GM19193 (cell line): ENCODE results near the gene CXCL5.

ENCODE experiments used
- POLR2A ChIP-seq: IDR thresholded peaks from 4 replicates; pipeline ENCODE4 v1.6.1; 2011; ENCODE audit not compliant: insufficient read depth, insufficient read length; ENCODE audit errors: extremely low read depth

CXCL5 gene

DNA sequence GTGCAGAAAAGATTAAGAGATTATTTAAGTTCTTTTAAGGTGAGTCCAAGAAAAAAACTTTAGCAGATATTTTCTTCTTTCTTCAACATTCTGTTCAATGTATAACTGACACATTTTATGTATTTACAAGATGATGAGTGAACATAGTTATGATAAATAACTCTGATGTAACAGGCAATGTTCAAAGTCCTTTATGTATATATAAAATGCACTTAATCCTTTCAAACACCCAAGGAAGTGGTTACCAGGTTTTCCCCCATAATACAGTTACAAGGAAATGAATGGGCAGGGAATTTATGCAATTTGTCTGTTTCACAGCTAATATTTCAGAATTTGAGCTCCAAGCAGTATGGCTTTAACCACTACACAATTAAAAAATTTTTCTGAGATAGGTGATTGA is 31.8 kb upstream of the CXCL5 start:
- no peak for TF ChIP-seq POLR2A

DNA sequence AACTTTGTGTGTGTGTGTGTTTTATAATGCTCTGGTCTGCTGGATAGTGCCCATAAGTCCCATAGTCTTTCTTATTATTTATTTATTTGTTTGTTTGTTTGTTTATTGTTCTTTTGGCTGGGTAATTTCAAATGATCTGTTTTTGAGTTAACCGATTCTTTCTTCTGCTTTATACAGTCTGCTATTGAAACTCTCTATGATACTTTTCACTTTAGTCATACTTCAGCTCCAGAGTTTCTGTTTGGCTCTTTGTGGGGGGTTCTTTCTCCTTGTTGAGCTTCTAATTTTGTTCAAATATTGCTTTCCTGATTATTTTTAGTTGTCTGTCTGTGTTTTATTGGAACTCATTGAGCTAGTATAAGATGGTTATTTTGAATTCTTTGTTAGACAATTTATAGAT is 30.0 kb upstream of the CXCL5 start:
- no peak for TF ChIP-seq POLR2A

DNA sequence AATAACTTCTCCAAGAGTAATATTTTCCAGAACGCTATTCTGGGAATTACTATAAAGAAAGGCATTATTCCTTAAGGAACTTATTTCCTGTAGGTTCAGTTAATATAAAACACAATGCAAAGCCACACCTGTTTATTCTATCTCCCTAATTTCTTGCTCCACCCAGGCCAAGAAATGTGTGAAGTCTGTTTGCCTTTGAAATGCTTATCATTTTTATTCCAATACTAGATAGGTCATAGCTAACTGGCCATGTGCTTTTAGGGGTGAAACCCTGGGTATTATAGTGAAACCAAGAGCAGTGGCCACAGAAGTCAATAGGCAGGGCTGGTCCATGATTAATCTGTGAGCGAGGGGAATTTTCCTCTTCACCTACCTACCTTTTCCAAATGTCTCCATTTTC is 25.2 kb upstream of the CXCL5 start:
- no peak for TF ChIP-seq POLR2A

DNA sequence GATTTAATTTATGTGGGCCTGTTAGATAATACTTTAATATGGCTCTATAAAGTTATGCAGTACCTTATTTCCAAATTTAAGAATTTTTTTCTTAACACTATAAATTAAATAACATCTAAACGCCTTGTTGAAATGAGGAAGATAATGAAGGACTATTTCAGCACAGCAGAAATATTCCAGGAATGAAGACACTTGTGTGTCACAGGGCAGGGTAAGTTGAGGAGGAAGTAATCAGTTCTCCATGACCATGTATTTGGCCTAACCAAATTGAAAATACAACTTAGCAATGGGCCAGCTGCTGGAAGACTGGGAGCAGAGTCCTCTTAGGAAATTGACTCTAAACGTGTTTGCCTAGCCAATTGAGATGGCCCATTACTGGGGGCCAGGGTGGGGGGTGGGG is 23.1 kb upstream of the CXCL5 start:
- no peak for TF ChIP-seq POLR2A

DNA sequence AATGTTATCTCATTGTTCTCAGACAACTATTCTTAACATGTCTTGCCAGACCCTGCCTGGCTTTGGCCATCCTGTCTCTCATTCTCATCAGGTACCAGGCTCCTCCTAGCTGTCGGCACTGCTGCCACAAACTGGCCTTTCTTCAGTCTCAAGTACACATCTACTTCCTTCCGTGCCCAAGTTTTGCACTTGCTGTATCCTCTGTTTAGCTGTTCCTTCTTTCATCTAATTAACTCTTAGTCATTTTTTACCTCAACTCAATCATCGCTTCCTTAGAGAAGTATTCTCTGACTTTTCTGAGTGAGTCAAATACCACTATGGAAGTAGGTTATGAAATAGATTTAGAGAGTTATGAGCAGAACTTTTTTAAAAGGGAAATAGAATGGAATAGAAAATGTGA is 20.3 kb upstream of the CXCL5 start:
- no peak for TF ChIP-seq POLR2A

DNA sequence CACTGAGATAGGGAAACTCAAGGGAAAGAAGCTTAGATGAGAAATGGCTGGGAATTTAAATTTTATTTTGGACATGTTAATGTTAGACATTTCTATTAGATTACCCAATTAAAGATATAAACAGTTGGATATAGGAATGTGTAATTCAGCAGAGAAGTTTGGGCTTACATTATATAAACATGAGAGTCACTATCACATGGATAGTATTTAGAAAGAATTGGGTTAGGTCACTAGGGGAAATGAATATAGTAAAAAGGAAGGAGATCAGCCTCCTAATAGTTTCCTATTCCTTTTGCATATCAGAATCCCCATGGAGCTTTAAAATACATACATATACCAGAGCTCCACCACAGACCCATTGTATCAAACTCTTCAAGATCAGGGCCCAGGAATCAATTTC is 19.6 kb upstream of the CXCL5 start:
- TF ChIP-seq POLR2A, result no peak

DNA sequence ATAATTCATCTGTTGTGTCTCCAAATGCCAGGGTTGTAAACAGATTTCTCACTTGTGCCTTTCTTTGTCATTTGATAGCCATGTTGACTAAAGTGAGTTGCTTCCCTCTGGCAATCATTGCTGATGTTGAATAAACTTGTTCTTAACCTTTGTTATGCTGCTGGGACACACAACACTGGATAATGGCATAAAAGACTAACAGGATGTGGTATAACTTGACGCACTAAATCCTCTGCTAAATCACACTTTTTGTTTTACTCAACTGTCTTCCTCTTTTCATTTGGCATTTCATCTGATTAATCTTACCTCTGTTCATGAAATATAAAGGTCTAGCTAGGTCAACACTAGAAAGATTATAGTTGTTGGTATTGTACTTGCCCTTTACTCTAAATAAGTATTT is 17.6 kb upstream of the CXCL5 start:
- TF ChIP-seq POLR2A, result no peak

DNA sequence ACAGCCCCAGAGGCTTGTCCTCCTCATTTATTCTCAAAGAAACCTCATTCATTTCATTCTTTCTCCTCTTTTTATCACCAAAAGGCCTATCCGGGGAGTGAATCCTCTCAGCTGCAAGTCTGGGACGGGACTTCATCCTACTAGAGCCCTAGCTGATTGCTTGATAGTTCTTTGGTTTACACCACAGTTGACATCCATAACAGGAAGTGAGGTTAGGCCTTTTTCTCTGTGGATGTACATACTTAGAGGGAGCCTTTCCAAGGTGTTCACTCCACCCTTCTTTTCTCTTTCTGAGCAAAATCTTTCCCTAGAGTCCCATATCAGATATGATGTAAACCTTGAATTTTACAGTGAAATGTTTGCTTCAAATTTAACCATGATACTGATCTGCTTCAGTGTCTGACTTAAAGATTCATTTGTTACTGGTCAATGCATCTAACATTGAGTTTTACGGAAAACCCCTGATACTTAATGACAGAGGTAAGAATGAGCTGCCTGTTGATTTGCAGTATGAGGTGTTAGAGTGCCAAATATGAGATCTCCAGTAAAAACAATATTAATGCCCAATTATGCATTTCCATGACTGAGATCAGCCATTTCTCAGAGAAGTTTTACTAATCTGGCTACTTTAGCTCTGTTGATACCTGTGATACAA is 16.8 kb upstream of the CXCL5 start:
- TF ChIP-seq POLR2A, result no peak

DNA sequence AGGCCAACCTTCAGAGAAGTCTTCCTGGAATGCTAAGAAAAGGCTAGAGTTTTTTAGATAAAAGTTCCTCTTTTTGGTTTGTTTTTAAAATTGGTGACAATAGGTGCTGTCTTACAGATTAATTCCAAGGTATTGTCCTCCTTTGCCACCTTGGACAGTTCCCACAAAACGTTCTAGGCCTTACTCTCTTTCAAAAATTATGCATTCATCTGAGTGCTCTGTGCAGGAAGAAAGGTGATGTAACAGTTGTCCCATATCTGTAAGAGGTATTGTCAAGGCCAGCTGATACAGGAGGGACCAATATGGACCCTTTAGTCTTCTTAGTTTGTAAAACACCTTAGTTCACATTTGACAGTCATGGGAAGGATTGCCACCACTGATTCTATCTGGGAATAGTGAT is 15.9 kb upstream of the CXCL5 start:
- no peak for TF ChIP-seq POLR2A

DNA sequence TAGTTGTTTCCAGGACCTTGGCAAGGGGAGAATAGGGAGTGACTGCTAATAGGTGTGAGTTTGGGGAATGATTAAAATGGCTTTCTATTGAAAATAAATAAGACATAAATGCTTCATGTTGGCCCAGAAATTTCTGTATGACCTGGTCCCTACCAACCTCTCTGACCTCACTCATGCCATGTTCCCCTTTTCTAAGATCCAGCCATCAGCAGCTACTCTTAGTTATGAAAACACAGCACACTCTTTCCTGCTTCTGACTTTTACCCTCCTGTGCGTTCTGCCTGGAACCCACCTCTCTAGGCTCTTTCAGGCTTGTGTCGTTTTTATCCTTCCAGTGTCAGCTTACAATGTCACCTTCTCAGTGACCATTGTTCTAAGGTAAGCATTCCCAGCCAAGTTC is 14.8 kb upstream of the CXCL5 start:
- TF ChIP-seq POLR2A, result no peak

DNA sequence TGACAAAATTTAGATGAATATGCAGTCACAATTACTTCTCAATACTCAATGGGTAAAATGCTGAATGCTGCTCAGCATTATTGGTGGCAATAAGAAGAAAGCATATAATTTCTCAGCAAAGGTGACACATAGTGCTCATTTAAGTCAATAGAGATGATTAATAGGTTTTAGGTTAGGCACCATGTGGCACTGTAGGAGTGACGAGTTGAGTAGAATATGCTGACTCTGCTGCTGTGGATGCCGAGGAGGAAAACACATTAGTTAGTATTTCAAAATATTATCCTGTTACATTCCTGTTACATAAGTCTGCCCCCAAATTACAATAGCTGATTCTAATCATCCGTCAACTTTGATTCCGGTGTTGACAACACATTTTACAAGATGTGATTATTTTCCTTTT is 13.7 kb upstream of the CXCL5 start:
- TF ChIP-seq POLR2A, result no peak

DNA sequence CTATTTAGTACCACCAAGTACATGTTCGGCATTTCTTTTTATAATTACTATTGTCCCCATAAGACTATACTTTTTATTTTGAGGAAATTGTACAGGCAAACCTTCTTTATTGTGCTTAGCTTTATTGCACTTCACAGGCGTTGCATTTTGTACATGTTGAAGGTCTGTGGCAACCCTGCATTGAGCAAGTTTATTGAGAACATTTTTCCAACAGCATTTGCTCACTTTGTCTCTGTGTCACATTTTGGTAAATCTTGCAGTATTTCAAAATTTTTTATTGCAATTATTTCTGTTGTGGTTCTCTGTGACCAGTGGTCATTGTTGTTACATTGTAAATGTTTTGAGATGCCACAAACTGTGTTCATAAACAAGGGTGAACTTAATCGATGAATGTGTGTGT is 10.8 kb upstream of the CXCL5 start:
- no peak for TF ChIP-seq POLR2A

DNA sequence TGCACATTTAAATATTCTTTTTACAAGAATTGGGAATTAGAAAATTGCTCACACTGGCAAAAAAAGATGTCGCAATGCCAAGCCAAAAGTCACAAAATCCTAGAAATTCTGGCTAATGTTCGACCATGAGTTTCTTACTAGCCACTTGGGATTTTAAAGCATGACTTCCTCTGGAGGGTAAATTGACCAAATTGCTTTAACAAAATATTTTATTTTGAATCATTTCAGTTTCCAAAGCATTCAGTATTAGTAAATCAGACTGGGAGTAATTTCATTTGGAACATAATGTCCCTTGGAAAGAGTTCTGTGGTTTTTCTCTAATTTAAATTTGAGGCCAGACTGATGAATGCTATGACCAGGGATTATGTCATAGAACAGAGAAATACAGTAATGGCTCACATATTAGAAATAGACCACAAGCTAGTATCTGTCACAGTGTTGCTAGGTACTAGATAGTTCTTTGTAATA is 7.6 kb upstream of the CXCL5 start:
- no peak for TF ChIP-seq POLR2A

DNA sequence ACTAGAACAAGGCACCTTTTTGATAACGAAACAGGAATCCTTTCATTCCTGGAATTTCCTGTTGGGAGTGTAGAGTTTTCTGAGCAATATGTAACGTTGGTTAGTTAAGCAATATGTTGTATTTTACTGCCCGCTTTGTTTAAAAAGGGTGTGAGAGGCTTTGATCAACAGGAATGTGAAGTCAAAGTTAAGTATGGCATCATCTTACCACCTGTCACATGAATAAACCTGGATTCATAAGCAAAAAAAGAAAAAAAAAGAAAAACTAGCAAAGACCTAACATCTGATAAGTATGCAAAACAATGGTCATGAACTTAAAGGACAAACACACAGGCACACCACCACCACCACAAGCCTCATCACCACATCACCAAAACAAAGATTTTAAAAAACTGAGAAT is 7.1 kb upstream of the CXCL5 start:
- TF ChIP-seq POLR2A, result no peak

DNA sequence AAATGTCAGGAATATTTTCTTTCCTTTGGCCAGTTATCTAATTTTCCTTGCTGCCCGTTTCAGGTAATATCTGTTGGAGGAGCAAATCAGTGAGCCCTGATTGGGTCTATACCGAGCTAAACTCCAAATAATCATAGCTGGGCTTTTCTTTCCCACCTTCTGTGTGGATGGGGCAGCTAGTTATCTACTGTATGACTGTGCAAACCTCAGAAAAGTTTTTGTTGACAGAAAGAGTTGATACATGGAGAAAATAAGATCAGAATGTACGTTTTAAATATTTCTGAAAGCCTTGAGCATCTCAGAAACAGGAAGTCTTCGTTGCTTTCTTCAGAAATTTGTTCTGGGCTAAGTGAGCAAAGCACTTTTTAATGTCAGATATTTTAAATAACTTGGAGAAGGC is 6.2 kb upstream of the CXCL5 start:
- TF ChIP-seq POLR2A, result no peak

DNA sequence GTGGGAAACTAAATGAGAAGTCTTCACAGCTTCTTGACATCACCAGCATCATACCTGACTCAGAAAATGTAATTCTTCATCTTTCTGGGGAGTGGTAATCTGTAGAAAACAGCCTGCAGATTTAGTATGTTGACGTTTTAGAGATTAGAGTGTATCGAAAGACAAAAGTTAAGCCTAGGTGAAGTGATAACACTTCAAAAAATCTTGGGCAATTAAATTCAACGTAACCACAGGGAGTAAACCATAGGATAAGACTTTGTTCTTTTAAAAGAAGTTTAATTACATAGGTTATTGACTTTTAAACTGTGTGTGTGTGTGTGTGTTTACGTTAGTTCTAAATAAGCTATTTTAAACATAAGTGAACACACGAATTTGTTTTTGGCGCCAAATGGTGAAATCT is 1.8 kb upstream of the CXCL5 start:
- no peak for TF ChIP-seq POLR2A

DNA sequence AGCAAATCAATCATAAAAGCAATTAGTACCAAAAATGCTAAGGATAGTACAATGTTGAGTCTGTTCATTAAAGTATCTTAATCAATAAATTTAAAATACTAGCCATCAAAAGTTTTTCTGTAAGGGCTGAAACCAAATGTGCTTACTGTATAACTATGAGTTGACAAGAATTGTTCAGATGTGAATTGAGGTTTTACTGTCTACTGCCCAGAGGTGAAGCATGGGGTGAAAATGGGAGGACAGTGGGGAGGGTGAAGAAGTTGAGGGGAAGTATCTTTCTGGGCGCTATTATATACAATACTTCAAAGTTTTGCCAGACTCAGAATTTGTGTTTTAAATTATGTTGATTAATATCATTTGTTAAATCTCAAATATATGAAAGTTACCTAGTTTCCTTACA is 6.4 kb downstream of the CXCL5 start:
- TF ChIP-seq POLR2A, result no peak
